BE2C (cell line): Measurements from ENCODE around the gene GGTLC1. TPM values are rescaled to one million over a fixed set of nuclear protein-coding genes. Genes with fewer than 3 reads are reported as not detected.

Experiments
- DNase-seq: peaks from one replicate; pipeline ENCODE4 v3.0.0-alpha.2; 2020
- H3K27me3 ChIP-seq: fragments of 250-450 bp; sonication (Bioruptor Pico); 2 replicates; pipeline ENCODE4 v1.5.1; 2020; ENCODE audit warnings: mild to moderate bottlenecking
- H3K36me3 ChIP-seq: fragments of 250-450 bp; sonication (Bioruptor Pico); 2 replicates; pipeline ENCODE4 v1.5.1; 2020; ENCODE audit warnings: mild to moderate bottlenecking
- H3K4me1 ChIP-seq: fragments of 250-450 bp; sonication (Bioruptor Pico); 2 replicates; pipeline ENCODE4 v1.5.1; 2020
- H3K4me3 ChIP-seq: 2 replicates; pipeline ENCODE4 v1.5.1; 2011; ENCODE audit warnings: low read depth, low read length
- H3K9me3 ChIP-seq: fragments of 250-450 bp; sonication (Bioruptor Pico); 2 replicates; pipeline ENCODE4 v1.5.1; 2020
- CTCF ChIP-seq: IDR thresholded peaks from 2 replicates; pipeline ENCODE4 v1.5.1; 2012; ENCODE audit warnings: mild to moderate bottlenecking, low read depth, low read length
- polyA plus RNA-seq: library from polyadenylated mRNA; unstranded; fragments of >200 nt; gene quantifications from one replicate; pipeline ENCODE4 v1.2.1, GENCODE V29; 2012; ENCODE audit warnings: low read depth, missing spikeins; ENCODE audit not compliant: insufficient read length, insufficient read depth

GGTLC1 gene
- polyA plus RNA-seq: not detected

- Histone ChIP-seq H3K4me1 (no peaks in the 10 kb centered on the region), H3K4me3 (no peak within 1 kb of the TSS), H3K27me3 (no peaks in the 10 kb centered on the region), H3K9me3 (no peaks in the 10 kb centered on the region), H3K36me3 (no peaks in the 10 kb centered on the region)
- no peak for DNase-seq
- no peak for TF ChIP-seq CTCF
Observed at GRCh38 chr20:23988561-23988960, at the start of gene GGTLC1. TSS of gene GGTLC1 (minus strand) at chr20:23988779. CDS start at chr20:23986611, 2,168 bp downstream.

DNA sequence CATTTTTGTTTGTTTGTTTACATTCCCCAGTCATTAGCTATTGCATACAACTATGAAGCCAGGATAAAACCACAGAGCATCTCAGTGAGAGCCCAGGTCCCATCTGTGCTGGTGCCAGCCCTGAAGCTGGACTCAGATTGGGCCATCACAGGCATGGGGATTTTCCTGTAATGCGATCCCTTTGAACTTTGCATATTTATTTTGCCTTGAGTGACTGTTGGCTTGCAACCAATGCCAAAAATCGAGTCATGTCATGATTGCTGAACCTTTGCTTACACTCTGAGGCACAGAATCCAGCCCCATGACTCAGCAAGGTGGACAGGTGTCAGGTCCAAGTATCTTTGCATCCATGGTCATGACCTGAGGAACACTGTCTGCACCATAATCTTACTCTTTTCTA lies 46.2 kb upstream of the GGTLC1 start:
- Histone ChIP-seq H3K27me3 (no peaks in the 10 kb centered on the region), H3K9me3 (no peaks in the 10 kb centered on the region), H3K36me3 (no peaks in the 10 kb centered on the region), H3K4me1 (no peaks in the 10 kb centered on the region), H3K4me3 (no peak overlapping the region)
- no peak for TF ChIP-seq CTCF
- no peak for DNase-seq

- H3K9me3 ChIP-seq: no peaks in the 10 kb centered on the region
- H3K4me1 ChIP-seq: no peaks in the 10 kb centered on the region
- H3K36me3 ChIP-seq: no peaks in the 10 kb centered on the region
- no peak for TF ChIP-seq CTCF
- H3K27me3 ChIP-seq: no peaks in the 10 kb centered on the region
- H3K4me3 ChIP-seq: no peak overlapping the region
- no peak for DNase-seq
Observed at GRCh38 chr20:24033565-24033964, 45.0 kb upstream of the GGTLC1 start.

DNA sequence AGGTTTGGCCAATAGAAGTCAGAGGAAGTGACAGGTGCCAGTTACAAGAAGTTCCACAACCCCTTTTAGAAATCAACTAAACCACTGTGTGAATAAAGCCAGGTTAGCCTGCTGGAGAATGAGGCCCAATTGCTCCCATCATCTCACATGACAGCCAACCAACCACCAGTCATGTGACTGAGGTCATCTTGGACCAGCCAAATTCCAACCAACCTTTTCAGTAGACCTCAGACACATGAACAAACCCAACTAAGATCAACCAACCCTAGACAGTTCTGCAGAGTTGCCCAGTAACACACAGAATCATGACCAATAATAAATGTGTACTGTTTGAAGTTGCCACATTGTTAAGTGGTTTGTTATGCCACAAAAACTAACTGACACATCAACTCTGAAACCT lies 44.6 kb upstream of the GGTLC1 start:
- Histone ChIP-seq H3K9me3 (no peaks in the 10 kb centered on the region), H3K27me3 (no peaks in the 10 kb centered on the region), H3K4me1 (no peaks in the 10 kb centered on the region), H3K36me3 (no peaks in the 10 kb centered on the region), H3K4me3 (no peak overlapping the region)
- TF ChIP-seq CTCF: no peak
- no peak for DNase-seq

DNA sequence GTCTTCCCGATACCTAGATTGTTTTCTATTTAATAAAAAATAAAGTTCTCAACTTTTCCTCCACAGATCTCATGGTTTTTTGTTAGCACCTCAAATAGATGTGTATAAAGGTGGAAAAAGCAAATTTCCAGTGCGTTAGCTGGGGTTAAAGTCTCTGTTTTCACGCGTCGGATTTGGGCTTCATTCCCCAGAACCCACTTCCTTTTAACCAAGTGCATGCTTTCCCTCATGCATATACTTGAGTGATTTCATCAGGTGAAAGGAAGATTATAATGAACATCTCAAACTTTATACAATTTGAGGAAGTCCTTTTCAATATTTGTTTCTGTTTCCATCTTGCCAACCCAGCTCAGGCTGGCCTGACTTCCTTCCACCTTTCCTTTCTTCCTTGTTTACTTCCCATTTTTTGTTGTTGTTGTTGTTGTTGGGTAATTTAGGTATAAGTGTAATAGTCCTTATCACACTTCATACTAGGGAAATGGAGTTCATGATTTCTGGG lies 43.9 kb upstream of the GGTLC1 start:
- Histone ChIP-seq H3K36me3 (no peaks in the 10 kb centered on the region), H3K9me3 (no peaks in the 10 kb centered on the region), H3K4me1 (no peaks in the 10 kb centered on the region), H3K4me3 (no peak overlapping the region), H3K27me3 (no peaks in the 10 kb centered on the region)
- no peak for DNase-seq
- TF ChIP-seq CTCF: no peak

GRCh38 chr20:24027229-24027628 lies 38.6 kb upstream of the GGTLC1 start:
- TF ChIP-seq CTCF: no peak
- Histone ChIP-seq H3K4me1 (no peaks in the 10 kb centered on the region), H3K27me3 (no peaks in the 10 kb centered on the region), H3K4me3 (no peak overlapping the region), H3K9me3 (no peaks in the 10 kb centered on the region), H3K36me3 (no peaks in the 10 kb centered on the region)
- DNase-seq: no peak
